ENCODE data around the gene SIRPA. TPM values are rescaled to one million over a fixed set of nuclear protein-coding genes. Genes with fewer than 3 reads are reported as not detected.

The SIRPA gene
- total RNA-seq, 1 experiment from 2014 or later: 12.8 TPM

GRCh38 chr20:1952737-1953530 lies 57.7 kb downstream of the SIRPA start:
- intact Hi-C loops (cut with micrococcal nuclease): no loop called here
- H3K4me2 ChIP-seq (ENCODE audit: low read length): no peak overlapping the region
- no peak overlapping the region for H2AFZ ChIP-seq (ENCODE audit: low read length)
- ChIA-PET POLR2A (ENCODE audit: unreplicated experiment) (no interaction called here), CTCF (no interaction called here)
- no peaks in the 10 kb centered on the region for H3K79me2 ChIP-seq (ENCODE audit: low read length)
- H3K27me3 ChIP-seq (ENCODE audit: low read length): peaks cover 17% of the 10 kb centered on the region
- no TSS peak for BruUV-seq (replicated peaks)
- H3K9me2 ChIP-seq (replicated peaks; ENCODE audit: low read length): no peaks in the 10 kb centered on the region
- H4K20me1 ChIP-seq (ENCODE audit: low read length): no peaks in the 10 kb centered on the region
- H3K27ac ChIP-seq (ENCODE audit: low read length): no peak overlapping the region
- no peaks in the 10 kb centered on the region for H3K9me3 ChIP-seq (ENCODE audit: low read length)
- ATAC-seq (no peak), DNase-seq (no peak)
- H3F3A ChIP-seq (ENCODE audit: low read length, unreplicated experiment): no peaks in the 10 kb centered on the region
- H3K4me3 ChIP-seq (ENCODE audit: low read length): no peak overlapping the region
- H3K36me3 ChIP-seq (ENCODE audit: low read depth, low read length): no peaks in the 10 kb centered on the region
- TF ChIP-seq CTCF (conservative IDR thresholded peaks at IDR 0.05; ENCODE audit: low read depth, low read length) (no peak), EZH2 (IDR thresholded peaks at IDR 0.05; ENCODE audit: low read length, unreplicated experiment) (no peak), EZH2phosphoT487 (IDR thresholded peaks at IDR 0.05; ENCODE audit: borderline replicate concordance, low read length) (no peak)
- H3K9ac ChIP-seq (ENCODE audit: low read length): no peak overlapping the region
- H3K4me1 ChIP-seq (ENCODE audit: insufficient read depth, low read length): no peaks in the 10 kb centered on the region

GRCh38 chr20:1953621-1954020 lies 58.4 kb downstream of the SIRPA start:
- no peak overlapping the region for H3K9ac ChIP-seq (ENCODE audit: low read length)
- TF ChIP-seq CTCF (conservative IDR thresholded peaks at IDR 0.05; ENCODE audit: low read depth, low read length): no peak
- no peak for TF ChIP-seq EZH2phosphoT487 (IDR thresholded peaks at IDR 0.05; ENCODE audit: borderline replicate concordance, low read length)
- no peak for TF ChIP-seq EZH2 (IDR thresholded peaks at IDR 0.05; ENCODE audit: low read length, unreplicated experiment)
- H3K9me2 ChIP-seq (replicated peaks; ENCODE audit: low read length): no peaks in the 10 kb centered on the region
- POLR2A ChIA-PET (ENCODE audit: unreplicated experiment): no interaction called here
- no peak overlapping the region for H3K4me2 ChIP-seq (ENCODE audit: low read length)
- no peaks in the 10 kb centered on the region for H3F3A ChIP-seq (ENCODE audit: low read length, unreplicated experiment)
- DNase-seq: no peak
- intact Hi-C loops (cut with micrococcal nuclease): no loop called here
- no peaks in the 10 kb centered on the region for H3K9me3 ChIP-seq (ENCODE audit: low read length)
- H3K27ac ChIP-seq (ENCODE audit: low read length): no peak overlapping the region
- H2AFZ ChIP-seq (ENCODE audit: low read length): no peak overlapping the region
- no peaks in the 10 kb centered on the region for H4K20me1 ChIP-seq (ENCODE audit: low read length)
- H3K27me3 ChIP-seq (ENCODE audit: low read length): peaks cover 19% of the 10 kb centered on the region
- CTCF ChIA-PET: interaction anchor here (0.7 kb wide), 1 partner anchor 453 kb away, joined by 4 read pairs; no protein-coding TSS in a partner anchor
- no TSS peak for BruUV-seq (replicated peaks)
- no peak overlapping the region for H3K4me3 ChIP-seq (ENCODE audit: low read length)
- no peaks in the 10 kb centered on the region for H3K4me1 ChIP-seq (ENCODE audit: insufficient read depth, low read length)
- H3K36me3 ChIP-seq (ENCODE audit: low read depth, low read length): no peaks in the 10 kb centered on the region
- no peak for ATAC-seq
- H3K79me2 ChIP-seq (ENCODE audit: low read length): no peaks in the 10 kb centered on the region

GRCh38 chr20:1955217-1955616 lies 60.0 kb downstream of the SIRPA start:
- Histone ChIP-seq H3K9me2 (replicated peaks; ENCODE audit: low read length) (no peaks in the 10 kb centered on the region), H2AFZ (ENCODE audit: low read length) (no peak overlapping the region), H3K4me3 (ENCODE audit: low read length) (no peak overlapping the region), H3K36me3 (ENCODE audit: low read depth, low read length) (no peaks in the 10 kb centered on the region), H3K79me2 (ENCODE audit: low read length) (no peaks in the 10 kb centered on the region), H3K9me3 (ENCODE audit: low read length) (no peaks in the 10 kb centered on the region), H3K4me2 (ENCODE audit: low read length) (no peak overlapping the region), H3K27ac (ENCODE audit: low read length) (no peak overlapping the region), H3K27me3 (ENCODE audit: low read length) (peaks cover 25% of the 10 kb centered on the region), H3K4me1 (ENCODE audit: insufficient read depth, low read length) (no peaks in the 10 kb centered on the region), H3K9ac (ENCODE audit: low read length) (no peak overlapping the region), H3F3A (ENCODE audit: low read length, unreplicated experiment) (no peaks in the 10 kb centered on the region), H4K20me1 (ENCODE audit: low read length) (no peaks in the 10 kb centered on the region)
- intact Hi-C loops (cut with micrococcal nuclease): no loop called here
- no TSS peak for BruUV-seq (replicated peaks)
- ATAC-seq: no peak
- TF ChIP-seq EZH2phosphoT487 (IDR thresholded peaks at IDR 0.05; ENCODE audit: borderline replicate concordance, low read length) (no peak), CTCF (conservative IDR thresholded peaks at IDR 0.05; ENCODE audit: low read depth, low read length) (no peak), EZH2 (IDR thresholded peaks at IDR 0.05; ENCODE audit: low read length, unreplicated experiment) (no peak)
- DNase-seq: no peak
- POLR2A ChIA-PET (ENCODE audit: unreplicated experiment): no interaction called here
- CTCF ChIA-PET: no interaction called here

All from PC-3 (cell line).